ENCODE measurements around the gene FDXACB1. TPM values are rescaled to one million over a fixed set of nuclear protein-coding genes. Genes with fewer than 3 reads are reported as not detected.
A peak's percentile ranks its signal among the peaks of the same experiment; 100 is the strongest.

The FDXACB1 gene
- total and polyA plus RNA-seq, 9 of the 15 experiments (the other 6 are each of a cell fraction or from before 2014, with no cell fraction given) = 3.2 to 7.5 (median 5.3) TPM

GRCh38 chr11:111870886-111871692 lies 7.9 kb downstream of the FDXACB1 start, which contains the start of gene ALG9 (continued):
- no peak for TF ChIP-seq ZNF280A (IDR thresholded peaks at IDR 0.05; ENCODE audit: low read depth, partially characterized antibody)
- no peak for TF ChIP-seq ARHGAP35 (IDR thresholded peaks at IDR 0.05; ENCODE audit: partially characterized antibody)
- TF ChIP-seq ZBTB17 (CRISPR knock-in tag; IDR thresholded peaks at IDR 0.05) = peak; percentile 49; the same call in 1 of the 2 replicates
- peak; percentile 91 for TF ChIP-seq CXXC5 (CRISPR knock-in tag; IDR thresholded peaks at IDR 0.05)
- no peak for TF ChIP-seq E2F5 (CRISPR knock-in tag; IDR thresholded peaks at IDR 0.05)
- TF ChIP-seq GTF2A2 (tag; IDR thresholded peaks at IDR 0.05) = no peak
- TF ChIP-seq TAF15 (IDR thresholded peaks at IDR 0.05; ENCODE audit: low read depth, low read length) = no peak
- no peak for TF ChIP-seq NR3C1 (CRISPR knock-in tag; IDR thresholded peaks at IDR 0.05)
- no peak for TF ChIP-seq GTF2E2 (tag; IDR thresholded peaks at IDR 0.05)
- TF ChIP-seq RUNX1 (IDR thresholded peaks at IDR 0.05; ENCODE audit: low read depth) = no peak
- no peak for TF ChIP-seq GABPA (tag; conservative IDR thresholded peaks at IDR 0.05; ENCODE audit: low read depth)
- no peak for TF ChIP-seq KHSRP (IDR thresholded peaks at IDR 0.05)
- TF ChIP-seq CHD4 (IDR thresholded peaks at IDR 0.05; ENCODE audit: insufficient read depth, insufficient replicate concordance, low read depth, low read length, poor library complexity, severe bottlenecking) = no peak
- TF ChIP-seq CREB5 (CRISPR knock-in tag; IDR thresholded peaks at IDR 0.05) = no peak
- peak; percentile 86; the same call in 1 of the 2 replicates for TF ChIP-seq PHF8 (IDR thresholded peaks at IDR 0.05; ENCODE audit: borderline replicate concordance, low read length)
- TF ChIP-seq CREB3L1 (IDR thresholded peaks at IDR 0.05; ENCODE audit: borderline replicate concordance, low read depth) = peak; percentile 72; the same call in 1 of the 2 replicates
- no peak for TF ChIP-seq ETV6 (IDR thresholded peaks at IDR 0.05; ENCODE audit: borderline replicate concordance in 1 of 2, low read depth in 2 of 2, low read length in 1 of 2)
- no peak for TF ChIP-seq ETV6 (CRISPR knock-in tag; IDR thresholded peaks at IDR 0.05; ENCODE audit: borderline replicate concordance)
- no peak for TF ChIP-seq TFAM (CRISPR knock-in tag; conservative IDR thresholded peaks at IDR 0.05)
- TF ChIP-seq BRD9 (IDR thresholded peaks at IDR 0.05; ENCODE audit: low read depth, partially characterized antibody) = no peak
- TF ChIP-seq SRSF1 (IDR thresholded peaks at IDR 0.05; ENCODE audit: low read depth, low read length) = no peak
- TF ChIP-seq STAG1 (CRISPR knock-in tag; IDR thresholded peaks at IDR 0.05; ENCODE audit: borderline replicate concordance) = peak; percentile 19; the same call in 1 of the 2 replicates

Data from K562 (cell line).